Measurements from ENCODE around the gene SFTPB. TPM values are rescaled to one million over a fixed set of nuclear protein-coding genes. Genes with fewer than 3 reads are reported as not detected.

Gene SFTPB
- total RNA-seq, 3 donors from 2014 or later = 3.7 TPM; not detected in 2

GRCh38 chr2:85635636-85636035 is 32.4 kb downstream of the SFTPB start:
- H3K36me3 ChIP-seq = no peaks in the 10 kb centered on the region
- H3K27ac ChIP-seq = no peak overlapping the region
- intact Hi-C loops (cut with DNase I; ENCODE audit: low total_unique reads) = no loop called here
- DNase-seq (ENCODE audit: low spot score in 2 of 2) = no peak
- TF ChIP-seq POLR2A (IDR thresholded peaks at IDR 0.05) (no peak), CTCF (IDR thresholded peaks at IDR 0.05) (no peak), POLR2AphosphoS5 (IDR thresholded peaks at IDR 0.05) (no peak)
- no peak overlapping the region for H3K4me3 ChIP-seq
- H3K27me3 ChIP-seq = no peaks in the 10 kb centered on the region
- no peaks in the 10 kb centered on the region for H3K9me3 ChIP-seq
- H3K4me1 ChIP-seq = no peaks in the 10 kb centered on the region

GRCh38 chr2:85635011-85635410 is 33.0 kb downstream of the SFTPB start:
- Histone ChIP-seq H3K4me1 (no peaks in the 10 kb centered on the region), H3K36me3 (no peaks in the 10 kb centered on the region), H3K27me3 (no peaks in the 10 kb centered on the region), H3K27ac (no peak overlapping the region), H3K9me3 (no peaks in the 10 kb centered on the region), H3K4me3 (no peak overlapping the region)
- TF ChIP-seq POLR2A (IDR thresholded peaks at IDR 0.05) (no peak), CTCF (IDR thresholded peaks at IDR 0.05) (no peak), POLR2AphosphoS5 (IDR thresholded peaks at IDR 0.05) (no peak)
- intact Hi-C loops (cut with DNase I; ENCODE audit: low total_unique reads) = no loop called here
- DNase-seq (ENCODE audit: low spot score in 2 of 2) = no peak

GRCh38 chr2:85631316-85631715 is 36.7 kb downstream of the SFTPB start:
- no peaks in the 10 kb centered on the region for H3K9me3 ChIP-seq
- TF ChIP-seq CTCF (IDR thresholded peaks at IDR 0.05) = no peak
- TF ChIP-seq POLR2A (IDR thresholded peaks at IDR 0.05) = no peak
- TF ChIP-seq POLR2AphosphoS5 (IDR thresholded peaks at IDR 0.05) = no peak
- H3K36me3 ChIP-seq = no peaks in the 10 kb centered on the region
- no peaks in the 10 kb centered on the region for H3K4me1 ChIP-seq
- H3K4me3 ChIP-seq = no peak overlapping the region
- intact Hi-C loops (cut with DNase I; ENCODE audit: low total_unique reads) = no loop called here
- DNase-seq (ENCODE audit: low spot score in 2 of 2) = no peak
- H3K27me3 ChIP-seq = no peaks in the 10 kb centered on the region
- H3K27ac ChIP-seq = no peak overlapping the region

GRCh38 chr2:85628658-85629057 is 39.3 kb downstream of the SFTPB start:
- Histone ChIP-seq H3K27me3 (no peaks in the 10 kb centered on the region), H3K4me3 (no peak overlapping the region), H3K36me3 (no peaks in the 10 kb centered on the region), H3K4me1 (no peaks in the 10 kb centered on the region), H3K27ac (no peak overlapping the region), H3K9me3 (no peaks in the 10 kb centered on the region)
- TF ChIP-seq CTCF (IDR thresholded peaks at IDR 0.05) = no peak
- TF ChIP-seq POLR2AphosphoS5 (IDR thresholded peaks at IDR 0.05) = no peak
- intact Hi-C loops (cut with DNase I; ENCODE audit: low total_unique reads) = no loop called here
- no peak for DNase-seq (ENCODE audit: low spot score in 2 of 2)

GRCh38 chr2:85623991-85624390 is 44.0 kb downstream of the SFTPB start:
- H3K27ac ChIP-seq = no peak overlapping the region
- no peak for DNase-seq (ENCODE audit: low spot score in 2 of 2)
- no peaks in the 10 kb centered on the region for H3K9me3 ChIP-seq
- no peak for TF ChIP-seq POLR2A (IDR thresholded peaks at IDR 0.05)
- no peak for TF ChIP-seq POLR2AphosphoS5 (IDR thresholded peaks at IDR 0.05)
- H3K4me3 ChIP-seq = no peak overlapping the region
- H3K4me1 ChIP-seq = no peaks in the 10 kb centered on the region
- H3K27me3 ChIP-seq = no peaks in the 10 kb centered on the region
- peaks cover 4% of the 10 kb centered on the region for H3K36me3 ChIP-seq
- intact Hi-C loops (cut with DNase I; ENCODE audit: low total_unique reads) = no loop called here

- Histone ChIP-seq H3K4me1 (peaks cover 0 to 5% of the 10 kb centered on the region in 2 donors), H3K27ac (no peak overlapping the region), H3K4me3 (no peak overlapping the region), H3K27me3 (no peaks in the 10 kb centered on the region), H3K9me3 (no peaks in the 10 kb centered on the region), H3K36me3 (peaks cover 4% of the 10 kb centered on the region)
- intact Hi-C loops (cut with DNase I; ENCODE audit: low total_unique reads) = no loop called here
- TF ChIP-seq POLR2AphosphoS5 (IDR thresholded peaks at IDR 0.05) = no peak
- no peak for DNase-seq (ENCODE audit: low spot score in 2 of 2)
Observed at GRCh38 chr2:85621338-85621737, 46.7 kb downstream of the SFTPB start.
